ENCODE results near the gene TRPC6.
"Not testable (repeated sequence)": the region's sequence is repeated elsewhere in the genome, so short reads cannot be mapped to it uniquely, and the experiment has no call there.

Gene TRPC6

GRCh38 chr11:101523193-101523592 is 60.6 kb downstream of the TRPC6 start:
- DNase-seq (ENCODE audit: low read depth) = no peak

DNA sequence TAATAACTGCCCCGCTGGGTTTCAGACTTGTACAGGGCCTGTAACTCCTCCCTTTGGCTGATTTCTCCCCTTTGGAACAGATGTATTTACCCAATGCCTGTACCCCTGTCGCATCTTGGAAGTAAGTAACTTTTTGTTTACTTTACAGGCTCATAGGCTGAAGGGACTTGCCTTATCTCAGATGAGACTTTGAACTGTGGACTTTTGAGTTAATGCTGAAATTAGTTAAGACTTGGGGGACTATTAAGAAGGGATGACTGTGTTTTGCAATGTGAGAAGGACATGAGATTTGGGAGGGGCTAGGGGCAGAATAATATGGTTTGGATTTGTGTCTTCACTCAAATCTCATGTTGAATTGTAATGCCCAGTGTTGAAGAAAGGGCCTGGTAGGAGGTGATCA is 62.0 kb downstream of the TRPC6 start:
- DNase-seq (ENCODE audit: low read depth) = no peak

DNA sequence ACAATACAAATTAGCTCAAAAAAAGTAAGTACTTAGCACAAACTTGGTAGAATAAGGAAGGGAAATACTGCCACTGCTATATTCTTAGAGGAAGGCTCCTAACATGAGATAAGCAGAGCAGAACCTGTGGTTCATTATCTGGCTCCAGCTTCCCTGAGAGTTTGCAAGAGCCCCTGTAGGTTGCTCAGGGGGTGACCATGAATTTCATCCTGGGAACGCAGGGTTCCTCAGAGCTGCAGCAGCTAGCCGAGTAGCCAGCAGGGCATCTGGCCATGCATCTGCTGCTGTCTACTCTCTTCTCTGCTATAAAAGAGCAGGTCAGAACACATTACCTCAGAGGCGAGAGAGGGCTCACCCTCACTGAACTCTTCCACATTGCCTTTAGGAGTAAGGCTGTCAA is 67.3 kb downstream of the TRPC6 start:
- no peak for DNase-seq (ENCODE audit: low read depth)

- no peak for DNase-seq (ENCODE audit: low read depth)
Measured at GRCh38 chr11:101511065-101511464, 72.7 kb downstream of the TRPC6 start.

- DNase-seq (ENCODE audit: low read depth) = no peak
Measured at GRCh38 chr11:101510591-101510990, 73.2 kb downstream of the TRPC6 start.

DNA sequence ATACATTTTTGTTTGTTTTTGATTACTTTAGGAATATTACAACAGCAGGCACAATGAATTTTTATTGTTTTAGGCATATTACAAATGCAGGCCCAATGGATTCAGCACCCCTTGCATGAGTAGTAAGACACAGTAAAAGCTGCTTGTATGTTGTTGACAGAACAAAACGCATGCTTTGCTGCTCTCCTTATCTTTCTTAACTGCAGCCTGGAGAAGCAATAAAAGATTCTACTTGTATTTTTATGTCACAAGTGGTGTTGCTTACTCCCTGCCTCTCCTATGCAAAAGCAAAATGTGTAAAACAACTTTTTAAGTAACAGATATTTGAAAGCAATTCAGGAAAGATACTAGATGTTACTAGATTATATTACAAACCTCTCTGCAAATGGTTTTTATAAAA is 73.9 kb downstream of the TRPC6 start:
- DNase-seq (ENCODE audit: low read depth) = no peak

GRCh38 chr11:101508370-101508769 is 75.4 kb downstream of the TRPC6 start:
- no peak for DNase-seq (ENCODE audit: low read depth)

DNA sequence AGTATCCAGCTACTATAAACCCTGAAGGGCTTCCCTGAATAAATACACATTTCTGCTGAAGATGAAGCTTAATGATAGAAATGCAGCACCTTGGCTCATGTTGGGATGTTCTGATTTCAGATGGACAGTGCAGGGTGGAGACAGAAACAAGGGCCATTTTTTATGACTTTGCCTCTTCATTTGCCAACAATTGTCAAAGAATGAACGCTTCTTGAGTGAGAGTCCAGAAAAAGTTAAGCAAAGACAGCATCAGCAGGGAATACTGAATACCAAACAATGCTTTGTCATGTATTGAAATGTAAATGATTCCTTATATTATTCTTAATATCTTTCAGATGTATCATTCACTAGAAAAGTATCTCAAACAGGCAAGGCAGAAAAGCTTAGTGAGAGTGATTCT is 84.9 kb downstream of the TRPC6 start:
- DNase-seq (ENCODE audit: low read depth) = no peak

DNA sequence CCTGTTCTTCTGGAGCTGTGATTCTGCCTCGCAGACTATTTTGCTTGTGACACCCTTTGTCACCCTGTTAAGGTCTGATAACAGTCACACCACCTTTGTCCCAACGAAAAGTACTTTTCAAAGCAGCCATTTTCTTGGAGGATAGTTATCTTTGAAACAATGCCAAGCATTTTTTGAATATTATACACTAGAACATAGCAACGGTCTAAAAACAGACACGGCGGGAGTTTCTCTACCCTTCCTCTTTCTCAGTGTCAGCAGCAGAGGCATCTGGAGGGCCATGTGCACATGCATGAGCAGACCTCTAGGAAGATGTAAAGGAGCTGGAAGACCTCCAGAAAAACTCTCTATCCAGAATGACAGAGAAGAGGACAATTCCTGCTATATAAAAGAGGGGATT is 86.5 kb downstream of the TRPC6 start:
- no peak for DNase-seq (ENCODE audit: low read depth)

- DNase-seq (ENCODE audit: low read depth) = no peak
Measured at GRCh38 chr11:101487775-101488174, 96.0 kb downstream of the TRPC6 start.

- DNase-seq (ENCODE audit: low read depth) = no peak
Measured at GRCh38 chr11:101482556-101483124, 101.2 kb downstream of the TRPC6 start.

DNA sequence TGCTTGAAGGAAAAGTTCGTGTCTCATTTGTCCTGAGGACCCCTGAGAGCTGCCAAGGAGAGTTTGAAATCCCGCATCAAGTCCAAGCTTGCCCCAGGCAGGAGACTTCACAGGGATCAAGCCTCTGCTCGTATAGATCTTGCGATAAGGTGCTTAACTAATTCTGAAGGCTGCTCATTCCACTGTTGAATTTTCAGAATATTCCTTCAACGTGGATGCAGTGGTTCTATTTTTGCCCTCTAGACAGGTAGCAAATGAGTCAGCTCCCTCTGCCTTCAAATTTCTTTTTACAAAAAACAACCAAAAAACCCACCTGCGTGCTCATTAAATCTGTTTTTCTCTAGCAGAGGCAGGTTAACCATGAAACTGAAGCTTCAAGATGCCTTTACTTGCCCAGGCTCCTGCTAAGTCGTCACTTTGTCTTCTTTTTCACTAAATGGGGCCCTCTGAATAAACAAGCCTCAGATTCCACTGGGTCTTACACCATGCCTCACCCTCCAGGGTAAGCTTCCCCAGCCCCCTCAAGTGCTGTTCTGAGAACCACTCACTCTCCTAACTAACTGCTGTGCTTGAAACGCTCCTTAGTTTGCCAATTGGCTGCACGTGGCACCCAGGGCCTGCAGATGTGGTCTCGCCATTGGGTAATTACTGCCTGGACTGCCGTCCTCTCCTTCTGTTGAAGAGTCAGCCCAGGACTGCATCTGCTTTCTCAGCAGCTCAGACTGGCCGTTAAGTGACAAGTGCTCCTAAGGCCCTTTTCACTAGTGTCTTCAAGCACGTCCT is 105.0 kb downstream of the TRPC6 start:
- no peak for DNase-seq (ENCODE audit: low read depth)

DNA sequence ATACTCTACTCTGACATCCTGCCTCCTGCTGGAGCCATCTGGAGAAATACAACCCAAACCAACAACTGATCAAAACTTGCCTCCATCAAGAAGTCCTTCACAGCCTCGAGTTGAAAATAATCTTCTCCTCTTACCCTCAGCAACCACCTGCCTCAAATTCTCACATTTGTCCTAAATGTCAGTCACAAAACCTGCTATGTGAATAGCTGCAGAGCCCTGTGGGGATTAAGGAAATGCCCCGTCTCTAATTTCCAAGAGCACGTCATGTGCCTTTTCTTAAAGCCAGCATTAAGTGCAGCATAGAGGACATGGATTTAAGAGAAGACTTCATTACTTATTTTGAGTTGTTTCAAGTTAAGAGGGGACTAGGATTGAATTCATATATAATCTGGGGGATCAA is 105.9 kb downstream of the TRPC6 start:
- DNase-seq (ENCODE audit: low read depth) = no peak

DNA sequence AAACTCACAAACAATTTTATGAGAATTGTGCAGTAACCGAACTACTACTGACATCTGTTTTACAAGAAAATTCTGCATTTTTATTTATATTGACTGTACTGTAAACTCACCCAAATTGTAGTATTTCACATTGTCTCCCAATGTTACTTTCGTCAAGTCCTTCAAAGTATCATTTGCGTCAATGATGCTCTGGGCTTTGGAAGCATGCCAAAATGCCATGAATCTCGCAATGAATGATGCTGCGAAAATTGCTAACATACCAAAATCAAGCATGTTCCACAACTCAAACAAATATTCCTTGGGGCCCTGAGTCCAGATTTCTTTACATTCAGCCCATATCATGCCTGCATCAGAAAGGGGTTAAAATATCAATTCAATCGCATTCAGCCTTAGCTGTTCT is 107.6 kb downstream of the TRPC6 start:
- DNase-seq (ENCODE audit: low read depth) = no peak

GRCh38 chr11:101475699-101476098 is 108.1 kb downstream of the TRPC6 start:
- no peak for DNase-seq (ENCODE audit: low read depth)

DNA sequence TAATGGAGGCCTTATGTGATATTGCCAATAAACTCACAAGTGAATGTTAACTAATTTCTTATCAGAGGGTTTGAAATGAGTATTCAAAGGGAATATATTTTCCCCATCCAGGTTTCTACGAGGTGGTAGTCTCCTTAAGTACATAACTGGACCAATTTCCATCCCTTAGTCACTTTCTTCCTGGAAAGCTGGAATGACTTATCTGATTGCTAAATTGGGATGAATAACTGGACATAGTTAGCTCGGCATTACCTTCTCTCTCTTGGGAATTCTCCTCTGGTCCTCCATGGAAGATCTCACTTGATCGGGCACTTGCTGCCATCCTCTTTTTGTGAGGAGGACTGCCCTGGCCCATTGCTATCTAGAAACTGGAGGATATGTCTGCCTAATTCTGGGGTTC is 109.1 kb downstream of the TRPC6 start:
- no peak for DNase-seq (ENCODE audit: low read depth)

DNA sequence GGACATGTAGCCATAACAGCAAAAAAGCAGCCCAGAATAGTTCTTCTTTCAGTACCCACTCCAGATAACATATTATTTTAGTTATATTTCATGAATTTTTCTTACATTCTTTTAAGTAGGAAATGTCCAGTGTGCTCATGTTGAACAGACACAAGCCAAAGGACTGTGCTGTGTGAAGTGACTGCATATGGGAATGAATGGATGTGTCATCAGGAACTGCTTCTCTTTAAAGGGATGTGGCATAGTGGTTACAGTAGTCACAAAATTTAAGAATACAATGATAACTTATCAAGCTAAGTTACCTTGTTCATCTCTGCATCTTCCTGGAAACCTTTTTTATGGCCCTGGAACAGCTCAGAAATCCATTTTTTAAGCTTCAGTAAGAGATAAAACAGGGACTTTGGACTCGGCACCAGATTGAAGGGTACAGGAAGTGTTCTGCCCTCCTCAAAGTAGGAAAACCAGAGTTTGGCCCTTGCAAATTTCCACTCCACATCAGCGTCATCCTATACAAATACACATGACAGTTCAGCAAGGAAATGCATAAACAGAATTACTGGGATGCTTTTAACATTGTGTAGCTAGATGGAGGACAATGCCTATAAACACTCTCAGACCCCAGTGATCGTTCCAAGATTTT is 112.8 kb downstream of the TRPC6 start:
- DNase-seq (ENCODE audit: low read depth) = no peak

DNA sequence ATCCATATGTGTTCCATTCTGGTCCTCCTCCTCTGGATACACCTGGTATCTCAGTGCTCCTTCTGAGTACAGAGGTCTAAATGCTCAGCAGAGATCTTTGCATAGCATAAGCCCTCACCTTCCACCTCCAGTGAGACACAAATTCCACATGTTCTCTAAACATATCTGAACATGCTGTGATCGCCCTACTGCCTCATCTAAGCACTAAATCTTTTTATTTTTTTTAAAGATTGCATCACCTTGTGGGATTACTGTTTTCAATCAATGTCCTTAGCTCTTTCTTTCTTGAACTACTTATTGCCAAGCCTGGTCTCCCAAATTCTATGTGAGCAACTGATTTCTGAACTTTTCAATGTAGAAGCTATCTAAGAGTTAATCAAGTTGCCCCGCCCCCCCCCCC is 113.4 kb downstream of the TRPC6 start:
- DNase-seq (ENCODE audit: low read depth) = no peak

- no peak for DNase-seq (ENCODE audit: low read depth)
Measured at GRCh38 chr11:101466352-101466751, 117.5 kb downstream of the TRPC6 start.

GRCh38 chr11:101464388-101464787 is 119.4 kb downstream of the TRPC6 start:
- DNase-seq (ENCODE audit: low read depth) = not testable (repeated sequence)

DNA sequence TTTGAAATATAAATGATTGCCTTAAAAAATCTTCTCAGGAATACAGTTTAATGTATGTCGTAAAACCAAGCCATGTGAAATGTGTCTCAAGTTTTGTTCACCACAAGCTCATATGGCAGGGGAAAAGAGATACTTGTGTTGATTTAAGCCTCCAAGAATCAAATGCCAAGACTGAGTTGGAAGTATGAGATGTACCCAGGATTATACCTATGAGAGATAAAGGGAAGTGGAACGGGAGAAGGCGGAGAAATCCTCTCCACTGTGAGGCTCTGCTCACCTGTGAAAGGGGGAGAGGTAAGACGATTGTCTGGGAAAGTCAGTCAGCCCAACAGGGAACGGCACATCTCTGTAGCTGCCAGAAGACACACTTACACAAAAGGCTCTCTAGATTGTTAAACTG is 124.8 kb downstream of the TRPC6 start:
- no peak for DNase-seq (ENCODE audit: low read depth)

GRCh38 chr11:101458161-101458560 is 125.6 kb downstream of the TRPC6 start:
- no peak for DNase-seq (ENCODE audit: low read depth)

- no peak for DNase-seq (ENCODE audit: low read depth)
Measured at GRCh38 chr11:101456812-101457211, 127.0 kb downstream of the TRPC6 start.
